Activated CD4-positive, alpha-beta memory T cell treated with anti-CD3 and anti-CD28 coated beads, Interleukin-2, amount 10 ng/mL, durations not matched to agents 7 days and 5 days (primary cell): Measurements from ENCODE around the gene UPP2. TPM values are rescaled to one million over a fixed set of nuclear protein-coding genes. Genes with fewer than 3 reads are reported as not detected.

ENCODE experiments used
- CTCF ChIA-PET: fragments of 350-600 bp; sonication (Branson Sonifier 250); formaldehyde crosslinking; loops from one replicate; lab custom pipeline; 2021; ENCODE audit warnings: antibody characterized with exemption, inconsistent platforms; lab: Charles Lee
- POLR2A ChIA-PET: fragments of 350-600 bp; sonication (Branson Sonifier 250); formaldehyde crosslinking; loops from one replicate; lab custom pipeline; 2021; ENCODE audit warnings: antibody characterized with exemption; lab: Charles Lee
- DNase-seq: peaks from one replicate; pipeline ENCODE4 v3.0.0-alpha.2; 2020
- H3K27ac Mint-ChIP-seq: one replicate; pipeline ENCODE4 v1.8.0; 2021; ENCODE audit warnings: mild to moderate bottlenecking, mixed read lengths
- H3K27me3 Mint-ChIP-seq: one replicate; pipeline ENCODE4 v1.8.0; 2021; ENCODE audit warnings: mixed read lengths
- H3K36me3 Mint-ChIP-seq: one replicate; pipeline ENCODE4 v1.8.0; 2021; ENCODE audit warnings: low read depth, mixed read lengths
- H3K4me1 Mint-ChIP-seq: one replicate; pipeline ENCODE4 v1.8.0; 2021; ENCODE audit warnings: mixed read lengths
- H3K4me3 Mint-ChIP-seq: one replicate; pipeline ENCODE4 v1.8.0; 2021; ENCODE audit warnings: mild to moderate bottlenecking, mixed read lengths
- H3K9me3 Mint-ChIP-seq: one replicate; pipeline ENCODE4 v1.8.0; 2021; ENCODE audit warnings: mixed read lengths
- total RNA-seq, 2 experiments: library from RNA; stranded (reverse); gene quantifications; one replicate each; pipeline ENCODE4 v1.2.3, GENCODE V29; 2021

The UPP2 gene
- not detected for total RNA-seq

DNA sequence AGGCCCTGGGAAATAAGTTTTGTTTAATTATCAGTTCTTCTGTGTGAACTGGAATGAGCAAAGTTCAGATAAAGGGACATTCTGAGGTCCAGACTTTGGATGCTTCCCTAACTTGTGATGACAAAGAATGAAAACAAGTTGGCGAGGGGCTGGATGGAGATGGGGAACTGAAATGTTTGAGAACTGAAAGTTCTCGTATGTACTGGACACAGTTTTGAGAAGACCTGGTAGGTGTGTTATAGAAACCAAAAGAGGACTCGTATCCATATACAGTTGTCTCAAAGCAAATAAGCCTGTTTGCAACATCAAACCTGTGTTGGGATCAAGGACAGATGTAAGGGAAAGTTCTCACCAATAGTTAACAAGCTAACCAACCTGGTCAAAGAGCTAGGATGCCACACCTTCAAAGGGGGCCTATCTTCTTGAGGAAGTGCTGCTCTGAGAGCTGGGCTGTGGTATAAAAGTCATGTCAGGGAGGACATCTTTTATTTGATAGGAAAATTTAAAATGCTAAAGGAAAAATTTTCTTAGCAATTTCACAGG, at the start of gene UPP2:
Gene UPP2, plus strand, starts transcription at position 493 of the 543 bp plus-strand sequence. CDS start 188 bp downstream, outside the sequence.
- no peak within 1 kb of the TSS for H3K4me3 Mint-ChIP-seq
- DNase-seq, result no peak
- peaks cover 2% of the 10 kb centered on the region for H3K27me3 Mint-ChIP-seq
- POLR2A ChIA-PET, result no interaction called here
- CTCF ChIA-PET, result no interaction called here
- H3K4me1 Mint-ChIP-seq, result no peaks in the 10 kb centered on the region
- H3K36me3 Mint-ChIP-seq, result no peaks in the 10 kb centered on the region
- no peaks in the 10 kb centered on the region for H3K9me3 Mint-ChIP-seq
- H3K27ac Mint-ChIP-seq, result no peak within 1 kb of the TSS

- H3K36me3 Mint-ChIP-seq, result no peaks in the 10 kb centered on the region
- H3K27ac Mint-ChIP-seq, result no peak overlapping the region
- no peak for DNase-seq
- no peak overlapping the region for H3K4me3 Mint-ChIP-seq
- POLR2A ChIA-PET, result no interaction called here
- no peaks in the 10 kb centered on the region for H3K9me3 Mint-ChIP-seq
- peaks cover 5% of the 10 kb centered on the region for H3K27me3 Mint-ChIP-seq
- no peaks in the 10 kb centered on the region for H3K4me1 Mint-ChIP-seq
- CTCF ChIA-PET, result no interaction called here
Measured at GRCh38 chr2:158052761-158053160, 48.9 kb upstream of the UPP2 start.

DNA sequence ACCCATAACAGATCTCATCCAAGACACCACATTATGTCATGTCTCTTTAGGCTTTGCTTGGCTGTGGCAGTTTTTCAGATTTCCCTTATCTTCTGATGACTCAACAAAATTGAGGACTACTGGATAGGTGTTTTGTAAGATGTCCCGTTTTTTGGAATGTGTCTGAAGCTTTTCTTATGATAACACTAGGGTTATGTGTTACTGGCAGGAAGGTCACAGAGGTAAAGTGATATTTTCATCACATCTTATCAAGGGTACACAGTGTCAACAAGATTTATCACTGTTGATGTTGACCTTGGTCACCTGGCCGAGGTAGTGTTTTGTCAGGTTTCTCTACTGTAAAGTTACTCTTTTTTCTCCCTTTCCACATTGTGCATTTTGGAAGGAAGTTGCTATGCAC, 44.8 kb upstream of the UPP2 start:
- Mint-ChIP-seq H3K9me3 (no peaks in the 10 kb centered on the region), H3K27ac (no peak overlapping the region), H3K36me3 (no peaks in the 10 kb centered on the region), H3K27me3 (no peaks in the 10 kb centered on the region), H3K4me1 (no peaks in the 10 kb centered on the region), H3K4me3 (no peak overlapping the region)
- POLR2A ChIA-PET, result no interaction called here
- CTCF ChIA-PET, result no interaction called here
- no peak for DNase-seq

- Mint-ChIP-seq H3K4me1 (no peaks in the 10 kb centered on the region), H3K9me3 (no peaks in the 10 kb centered on the region), H3K4me3 (no peak overlapping the region), H3K27ac (no peak overlapping the region), H3K36me3 (no peaks in the 10 kb centered on the region), H3K27me3 (no peaks in the 10 kb centered on the region)
- ChIA-PET POLR2A (no interaction called here), CTCF (interaction anchor here (0.9 kb wide), 1 partner anchor 36 kb away, joined by 3 read pairs; no protein-coding TSS in a partner anchor)
- DNase-seq, result no peak
Measured at GRCh38 chr2:158060160-158060834, 41.4 kb upstream of the UPP2 start.

DNA sequence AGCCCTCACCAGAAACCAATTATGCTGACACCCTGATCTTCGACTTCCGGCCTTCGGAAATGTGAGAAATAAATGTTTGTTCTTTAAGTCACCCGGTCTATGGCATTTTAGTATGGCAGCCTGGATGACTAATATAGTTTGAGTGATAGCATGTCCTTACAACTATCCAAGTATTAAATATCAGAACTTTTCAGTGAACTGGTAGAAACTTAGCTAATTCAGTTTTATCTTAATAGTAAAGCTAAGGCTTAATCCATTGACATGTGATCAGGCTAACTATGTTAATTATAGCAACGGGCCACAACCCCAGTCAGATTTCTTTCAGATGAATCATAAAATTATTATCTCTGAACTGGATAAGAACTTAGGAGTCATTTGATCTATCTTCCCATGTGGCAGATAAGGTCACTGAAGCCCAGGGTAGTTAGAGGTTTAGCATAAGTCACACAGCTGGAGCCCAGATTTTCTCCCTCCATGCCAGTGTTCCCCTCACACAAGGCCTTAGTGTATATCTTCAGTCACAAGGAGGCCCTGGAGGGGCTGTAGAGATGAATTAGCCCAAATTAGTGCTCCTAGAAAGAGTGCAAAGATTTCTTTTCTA, 40.7 kb upstream of the UPP2 start:
- Mint-ChIP-seq H3K36me3 (no peaks in the 10 kb centered on the region), H3K27me3 (no peaks in the 10 kb centered on the region), H3K4me1 (no peaks in the 10 kb centered on the region), H3K9me3 (no peaks in the 10 kb centered on the region), H3K4me3 (no peak overlapping the region), H3K27ac (no peak overlapping the region)
- POLR2A ChIA-PET, result no interaction called here
- DNase-seq, result no peak
- CTCF ChIA-PET, result interaction anchor here (0.9 kb wide), 1 partner anchor 37 kb away, joined by 3 read pairs; no protein-coding TSS in a partner anchor

- Mint-ChIP-seq H3K4me3 (no peak overlapping the region), H3K4me1 (no peaks in the 10 kb centered on the region), H3K27ac (no peak overlapping the region), H3K9me3 (no peaks in the 10 kb centered on the region), H3K27me3 (no peaks in the 10 kb centered on the region), H3K36me3 (no peaks in the 10 kb centered on the region)
- CTCF ChIA-PET, result no interaction called here
- POLR2A ChIA-PET, result no interaction called here
- DNase-seq, result no peak
Measured at GRCh38 chr2:158061763-158062162, 39.9 kb upstream of the UPP2 start.

DNA sequence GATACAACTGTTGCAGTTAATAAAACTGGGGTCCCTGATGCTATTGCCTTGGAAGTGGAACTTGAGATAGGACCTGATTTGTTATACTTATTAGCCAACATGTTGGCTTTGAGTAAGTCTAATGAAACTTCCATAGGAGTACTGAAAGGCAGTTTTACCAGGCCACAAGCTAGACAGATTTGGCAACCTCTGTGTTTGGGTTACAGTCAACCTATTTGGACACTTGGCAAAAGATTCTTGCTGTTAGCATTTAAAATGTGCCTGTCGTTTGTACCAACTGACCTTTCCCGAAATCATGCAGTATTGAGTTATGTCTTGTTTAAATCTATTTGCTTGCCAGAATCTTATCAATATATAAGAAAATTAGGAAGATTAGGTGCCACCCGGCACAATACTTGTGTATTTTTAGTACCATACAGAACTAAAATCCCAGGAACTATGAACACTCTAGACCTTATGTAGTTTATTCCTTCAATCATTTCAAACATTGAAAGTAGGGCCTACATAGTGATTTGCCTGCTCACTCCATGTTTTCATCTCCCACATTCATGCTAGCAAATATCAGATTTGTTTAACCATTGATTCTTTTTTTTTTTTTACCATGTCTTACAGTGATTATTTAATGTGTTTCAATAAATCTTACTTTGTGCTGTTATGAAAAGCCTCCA, 35.5 kb upstream of the UPP2 start:
- Mint-ChIP-seq H3K27ac (no peak overlapping the region), H3K36me3 (no peaks in the 10 kb centered on the region), H3K27me3 (no peaks in the 10 kb centered on the region), H3K4me3 (no peak overlapping the region), H3K4me1 (no peaks in the 10 kb centered on the region), H3K9me3 (no peaks in the 10 kb centered on the region)
- CTCF ChIA-PET, result no interaction called here
- no peak for DNase-seq
- POLR2A ChIA-PET, result no interaction called here

DNA sequence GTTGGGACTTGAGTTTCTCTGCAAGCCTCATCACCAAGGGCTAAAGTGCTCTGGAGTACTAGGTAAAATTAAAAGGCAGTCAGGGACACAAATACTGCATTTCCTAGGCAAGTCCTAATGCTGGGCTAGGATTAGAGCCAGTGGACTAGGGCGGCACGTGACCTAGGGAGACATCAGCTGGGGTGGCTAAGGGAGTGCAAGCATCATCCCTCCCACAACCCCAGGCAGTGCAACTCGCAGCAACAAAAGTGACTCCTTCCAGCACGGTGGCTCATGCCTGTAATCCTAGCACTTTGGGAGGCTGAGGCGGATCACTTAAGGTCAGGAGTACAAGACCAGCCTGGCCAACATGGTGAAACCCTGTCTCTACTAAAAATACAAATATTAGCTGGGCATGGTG, 30.7 kb upstream of the UPP2 start:
- Mint-ChIP-seq H3K4me3 (no peak overlapping the region), H3K4me1 (no peaks in the 10 kb centered on the region), H3K27me3 (peaks cover 2% of the 10 kb centered on the region), H3K27ac (no peak overlapping the region), H3K36me3 (no peaks in the 10 kb centered on the region), H3K9me3 (no peaks in the 10 kb centered on the region)
- ChIA-PET CTCF (interaction anchor here (2.7 kb wide), 1 partner anchor 47 kb away, joined by 8 read pairs; no protein-coding TSS in a partner anchor), POLR2A (no interaction called here)
- DNase-seq, result no peak

- Mint-ChIP-seq H3K9me3 (no peaks in the 10 kb centered on the region), H3K27ac (no peak overlapping the region), H3K4me1 (no peaks in the 10 kb centered on the region), H3K4me3 (no peak overlapping the region), H3K27me3 (peaks cover 6% of the 10 kb centered on the region), H3K36me3 (no peaks in the 10 kb centered on the region)
- DNase-seq, result no peak
- CTCF ChIA-PET, result no interaction called here
- POLR2A ChIA-PET, result no interaction called here
Measured at GRCh38 chr2:158072361-158072760, 29.3 kb upstream of the UPP2 start.

GRCh38 chr2:158079672-158080071, 22.0 kb upstream of the UPP2 start:
- POLR2A ChIA-PET, result no interaction called here
- H3K4me1 Mint-ChIP-seq, result no peaks in the 10 kb centered on the region
- CTCF ChIA-PET, result no interaction called here
- no peak for DNase-seq
- H3K27ac Mint-ChIP-seq, result no peak overlapping the region
- no peak overlapping the region for H3K4me3 Mint-ChIP-seq
- no peaks in the 10 kb centered on the region for H3K9me3 Mint-ChIP-seq
- H3K27me3 Mint-ChIP-seq, result peaks cover 8% of the 10 kb centered on the region
- H3K36me3 Mint-ChIP-seq, result no peaks in the 10 kb centered on the region

GRCh38 chr2:158088093-158088492, 13.6 kb upstream of the UPP2 start:
- Mint-ChIP-seq H3K27me3 (peaks cover 2% of the 10 kb centered on the region), H3K4me1 (no peaks in the 10 kb centered on the region), H3K9me3 (peaks cover 5% of the 10 kb centered on the region), H3K4me3 (no peak overlapping the region), H3K27ac (no peak overlapping the region), H3K36me3 (no peaks in the 10 kb centered on the region)
- ChIA-PET CTCF (no interaction called here), POLR2A (no interaction called here)
- no peak for DNase-seq

DNA sequence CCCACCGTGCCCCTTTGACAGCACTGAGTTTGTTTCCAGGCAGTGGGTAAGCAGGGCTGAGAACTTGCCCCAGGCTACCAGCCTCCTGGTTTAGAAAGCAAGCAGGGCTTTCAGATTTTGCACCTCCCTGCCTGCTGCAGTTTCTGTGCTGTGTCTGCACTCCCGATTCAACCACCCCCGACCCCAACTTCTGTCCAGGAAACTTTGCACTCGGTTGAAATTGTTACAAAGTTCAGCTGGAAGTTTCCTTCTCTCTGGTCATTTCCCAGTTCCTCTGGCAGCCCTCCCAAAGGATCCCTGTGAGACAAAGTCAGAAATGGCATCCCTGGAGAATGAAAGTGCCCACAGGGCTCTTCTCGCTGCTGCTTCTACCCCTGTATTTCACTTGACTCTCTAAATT, 12.4 kb upstream of the UPP2 start:
- Mint-ChIP-seq H3K27ac (no peak overlapping the region), H3K4me3 (no peak overlapping the region), H3K36me3 (no peaks in the 10 kb centered on the region), H3K4me1 (no peaks in the 10 kb centered on the region), H3K27me3 (peaks cover 2% of the 10 kb centered on the region), H3K9me3 (peaks cover 5% of the 10 kb centered on the region)
- ChIA-PET CTCF (no interaction called here), POLR2A (no interaction called here)
- no peak for DNase-seq

- H3K4me1 Mint-ChIP-seq, result no peaks in the 10 kb centered on the region
- ChIA-PET POLR2A (no interaction called here), CTCF (no interaction called here)
- no peaks in the 10 kb centered on the region for H3K27me3 Mint-ChIP-seq
- no peak overlapping the region for H3K27ac Mint-ChIP-seq
- no peaks in the 10 kb centered on the region for H3K36me3 Mint-ChIP-seq
- H3K4me3 Mint-ChIP-seq, result no peak overlapping the region
- peaks cover 5% of the 10 kb centered on the region for H3K9me3 Mint-ChIP-seq
- DNase-seq, result no peak
Measured at GRCh38 chr2:158091647-158092046, 10.0 kb upstream of the UPP2 start.
